ENCODE results near the gene TRNP1. TPM values are rescaled to one million over a fixed set of nuclear protein-coding genes. Genes with fewer than 3 reads are reported as not detected.
A peak's percentile ranks its signal among the peaks of the same experiment; 100 is the strongest.
"Not testable (repeated sequence)": the region's sequence is repeated elsewhere in the genome, so short reads cannot be mapped to it uniquely, and the experiment has no call there.

The TRNP1 gene
- total and polyA plus RNA-seq, 5 experiments from 2014 or later: not detected

DNA sequence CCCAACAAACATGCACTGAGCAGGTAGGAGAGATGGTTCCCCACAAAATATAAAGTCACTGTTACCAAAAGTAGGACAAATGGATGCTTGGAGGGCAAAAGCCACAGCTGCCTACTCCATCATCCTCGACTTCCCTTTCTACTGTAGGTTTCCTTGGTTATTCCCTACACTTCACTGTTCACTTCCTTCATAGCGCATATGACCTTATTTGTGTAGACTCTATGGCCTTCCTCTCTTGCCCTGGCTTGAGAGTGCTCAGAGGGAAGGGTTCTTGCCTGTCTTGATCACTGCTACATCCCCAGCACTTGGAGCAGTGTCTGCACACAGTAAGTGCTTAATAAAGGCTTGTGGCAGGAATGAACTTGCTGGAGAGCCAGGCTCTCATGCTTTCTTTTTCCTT is 14.6 kb upstream of the TRNP1 start:
- DNase-seq (no peak), ATAC-seq (no peak)
- Mint-ChIP-seq H3K9me3 (no peaks in the 10 kb centered on the region), H3K27me3 (peaks cover 8 to 16% (median 13%) of the 10 kb centered on the region in 5 donors), H3K4me1 (no peaks in the 10 kb centered on the region), H3K4me3 (no peak overlapping the region), H3K27ac (no peak overlapping the region), H3K36me3 (no peaks in the 10 kb centered on the region)
- POLR2A ChIA-PET: interaction anchor here (0.6 kb wide), 1 partner anchor 164 kb away, joined by 4 read pairs; no protein-coding TSS in a partner anchor

DNA sequence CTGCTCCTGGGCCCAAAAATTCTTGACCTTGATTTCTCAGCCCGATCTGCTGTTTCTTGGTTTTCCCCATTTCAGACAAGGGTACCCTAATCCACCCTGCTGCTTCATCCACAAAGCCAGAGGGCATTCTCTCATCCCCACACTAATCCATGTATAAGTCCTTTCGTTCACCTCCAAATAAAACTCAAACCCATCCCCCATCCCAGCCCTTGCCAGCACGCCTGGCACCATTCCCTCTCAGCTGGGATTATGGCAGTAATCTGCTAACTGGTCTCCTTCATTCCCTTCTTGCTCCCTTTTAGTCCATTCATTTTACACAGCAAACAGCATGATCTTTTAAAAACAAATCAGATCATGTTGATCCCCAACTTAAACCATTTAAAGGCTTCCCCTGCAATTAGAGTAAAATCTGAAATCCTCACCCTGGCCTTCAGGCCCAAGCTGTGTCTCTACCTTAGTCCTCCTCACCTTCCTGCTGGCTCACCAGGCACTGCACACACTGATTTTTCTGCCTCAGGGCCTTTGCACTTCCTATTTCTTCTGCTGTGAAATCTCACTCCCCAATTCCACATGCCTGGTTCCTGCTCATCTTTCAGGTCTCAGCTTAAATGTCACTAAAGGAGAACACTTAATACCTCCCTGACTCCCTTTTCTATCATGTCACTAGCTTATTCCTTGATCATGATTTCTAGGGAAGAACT is 12.2 kb upstream of the TRNP1 start:
- POLR2A ChIA-PET: no interaction called here
- Mint-ChIP-seq H3K36me3 (no peaks in the 10 kb centered on the region), H3K4me3 (no peak overlapping the region), H3K27ac (peak overlapping the region in 1 of 10 donors; percentile 56), H3K9me3 (no peaks in the 10 kb centered on the region), H3K4me1 (no peaks in the 10 kb centered on the region), H3K27me3 (peaks cover 9 to 25% (median 18%) of the 10 kb centered on the region in 5 donors)
- DNase-seq (no peak), ATAC-seq (no peak)

DNA sequence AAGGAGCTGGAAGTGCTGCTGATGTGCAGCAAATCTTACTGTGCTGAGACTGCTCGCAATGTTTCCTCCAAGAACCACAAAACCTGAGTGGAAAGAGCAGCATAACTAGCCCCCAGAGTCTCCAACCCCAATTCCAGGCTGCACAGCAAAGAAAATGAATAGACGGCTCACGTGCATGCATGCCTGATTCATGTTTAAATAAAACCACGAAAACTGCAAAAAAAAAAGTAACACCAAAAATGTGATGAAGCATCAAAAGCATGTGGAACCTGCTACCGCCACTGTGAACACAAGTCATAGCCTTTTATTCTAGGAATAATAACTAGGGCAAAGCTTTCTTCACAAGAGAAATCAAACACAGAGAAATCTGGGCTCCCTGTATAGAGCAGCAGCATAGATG is 9.6 kb upstream of the TRNP1 start:
- no peaks in the 10 kb centered on the region for H3K9me3 Mint-ChIP-seq
- no peak for DNase-seq
- no peak overlapping the region for H3K4me3 Mint-ChIP-seq
- ATAC-seq: no peak
- H3K27ac Mint-ChIP-seq: no peak overlapping the region
- H3K36me3 Mint-ChIP-seq: no peaks in the 10 kb centered on the region
- POLR2A ChIA-PET: no interaction called here
- peaks cover 9 to 34% (median 19%) of the 10 kb centered on the region in 5 donors for H3K27me3 Mint-ChIP-seq
- no peaks in the 10 kb centered on the region for H3K4me1 Mint-ChIP-seq

DNA sequence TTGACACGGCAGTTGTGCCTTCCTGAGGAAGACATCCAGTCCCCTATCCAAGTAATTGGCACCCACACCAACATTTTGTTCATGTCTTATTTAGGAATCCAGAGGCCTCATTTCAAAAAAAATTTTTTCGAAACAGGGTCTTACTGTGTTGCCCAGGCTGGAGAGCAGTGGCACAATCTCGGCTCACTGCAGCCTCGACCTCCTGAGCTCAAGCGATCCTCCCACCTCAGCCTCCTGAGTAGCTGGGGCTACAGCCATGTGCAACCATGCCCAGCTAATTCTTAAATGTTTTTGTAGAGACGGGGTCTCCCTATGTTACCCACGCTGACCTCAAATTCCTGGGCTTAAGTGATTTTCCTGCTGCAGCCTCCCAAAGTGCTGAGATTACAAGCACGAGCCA is 9.2 kb upstream of the TRNP1 start:
- no peaks in the 10 kb centered on the region for H3K9me3 Mint-ChIP-seq
- no peaks in the 10 kb centered on the region for H3K4me1 Mint-ChIP-seq
- DNase-seq (no peak), ATAC-seq (no peak)
- H3K36me3 Mint-ChIP-seq: no peaks in the 10 kb centered on the region
- no peak overlapping the region for H3K4me3 Mint-ChIP-seq
- POLR2A ChIA-PET: no interaction called here
- peak overlapping the region in 1 of 10 donors; percentile 21 for H3K27ac Mint-ChIP-seq
- peaks cover 9 to 35% (median 19%) of the 10 kb centered on the region in 5 donors for H3K27me3 Mint-ChIP-seq

DNA sequence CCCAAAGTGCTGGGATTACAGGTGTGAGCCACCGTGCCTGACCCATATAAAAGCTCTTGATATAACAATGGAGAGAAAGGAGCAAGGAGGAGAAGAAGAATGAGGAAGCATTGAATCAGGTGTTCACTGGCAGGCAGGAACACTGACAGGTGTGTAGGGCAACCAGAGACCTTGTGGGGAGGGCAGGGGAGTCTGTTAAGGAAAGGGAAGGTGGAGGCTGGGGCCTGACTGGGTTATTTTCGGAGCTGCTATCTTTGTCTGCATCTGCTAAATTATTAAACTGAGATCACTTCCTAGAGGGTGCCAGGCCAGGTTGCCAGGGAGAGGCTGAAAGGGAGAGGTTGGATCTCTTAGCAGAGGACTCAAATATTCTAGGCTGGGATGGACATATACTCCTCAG is 6.8 kb upstream of the TRNP1 start:
- H3K36me3 Mint-ChIP-seq: no peaks in the 10 kb centered on the region
- peaks cover 0 to 8% (median 0%) of the 10 kb centered on the region in 4 donors for H3K4me1 Mint-ChIP-seq
- H3K27me3 Mint-ChIP-seq: peaks cover 14 to 43% (median 27%) of the 10 kb centered on the region in 5 donors
- H3K27ac Mint-ChIP-seq: peak overlapping the region in 1 of 10 donors; percentile 1
- DNase-seq: no peak
- H3K9me3 Mint-ChIP-seq: no peaks in the 10 kb centered on the region
- H3K4me3 Mint-ChIP-seq: no peak overlapping the region
- no peak for ATAC-seq
- POLR2A ChIA-PET: no interaction called here

DNA sequence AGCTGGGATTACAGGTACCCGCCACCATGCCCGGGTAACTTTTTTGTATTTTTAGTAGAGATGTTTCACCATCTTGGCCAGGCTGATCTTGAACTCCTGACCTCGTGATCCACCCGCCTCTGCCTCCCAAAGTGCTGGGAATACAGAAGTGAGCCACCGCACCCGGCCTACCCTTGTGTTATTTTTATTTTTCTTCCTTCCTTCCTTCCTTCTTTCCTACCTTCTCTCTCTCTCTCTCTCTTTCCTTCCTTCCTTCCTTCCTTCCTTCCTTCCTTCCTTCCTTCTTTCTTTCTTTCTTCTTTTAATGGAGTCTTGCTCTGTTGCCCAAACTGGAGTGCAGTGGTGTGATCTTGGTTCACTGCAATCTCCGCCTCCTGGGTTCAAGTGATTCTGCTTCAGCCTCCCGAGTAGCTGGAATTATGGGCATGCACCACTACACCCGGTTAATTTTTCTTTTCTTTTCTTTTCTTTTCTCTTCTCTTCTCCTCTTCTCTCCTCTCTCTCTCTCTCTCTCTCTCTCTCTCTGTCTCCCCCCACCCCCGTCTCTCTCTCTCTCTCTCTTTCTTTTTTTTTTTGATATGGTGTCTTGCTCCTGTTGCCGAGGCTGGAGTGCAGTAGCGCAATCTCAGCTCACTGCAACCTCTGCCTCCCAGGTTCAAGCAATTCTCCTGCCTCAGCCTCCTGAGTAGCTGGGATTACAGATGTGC is 3.9 kb upstream of the TRNP1 start:
- H3K9me3 Mint-ChIP-seq, ATAC-seq, H3K4me3 Mint-ChIP-seq, DNase-seq, H3K36me3 Mint-ChIP-seq, POLR2A ChIA-PET: not testable (repeated sequence)
- Mint-ChIP-seq H3K4me1 (peaks cover 3 to 17% (median 7%) of the 10 kb centered on the region in 4 donors), H3K27ac (peak overlapping the region in 1 of 10 donors; percentile 11), H3K27me3 (peaks cover 17 to 47% (median 29%) of the 10 kb centered on the region in 5 donors)

DNA sequence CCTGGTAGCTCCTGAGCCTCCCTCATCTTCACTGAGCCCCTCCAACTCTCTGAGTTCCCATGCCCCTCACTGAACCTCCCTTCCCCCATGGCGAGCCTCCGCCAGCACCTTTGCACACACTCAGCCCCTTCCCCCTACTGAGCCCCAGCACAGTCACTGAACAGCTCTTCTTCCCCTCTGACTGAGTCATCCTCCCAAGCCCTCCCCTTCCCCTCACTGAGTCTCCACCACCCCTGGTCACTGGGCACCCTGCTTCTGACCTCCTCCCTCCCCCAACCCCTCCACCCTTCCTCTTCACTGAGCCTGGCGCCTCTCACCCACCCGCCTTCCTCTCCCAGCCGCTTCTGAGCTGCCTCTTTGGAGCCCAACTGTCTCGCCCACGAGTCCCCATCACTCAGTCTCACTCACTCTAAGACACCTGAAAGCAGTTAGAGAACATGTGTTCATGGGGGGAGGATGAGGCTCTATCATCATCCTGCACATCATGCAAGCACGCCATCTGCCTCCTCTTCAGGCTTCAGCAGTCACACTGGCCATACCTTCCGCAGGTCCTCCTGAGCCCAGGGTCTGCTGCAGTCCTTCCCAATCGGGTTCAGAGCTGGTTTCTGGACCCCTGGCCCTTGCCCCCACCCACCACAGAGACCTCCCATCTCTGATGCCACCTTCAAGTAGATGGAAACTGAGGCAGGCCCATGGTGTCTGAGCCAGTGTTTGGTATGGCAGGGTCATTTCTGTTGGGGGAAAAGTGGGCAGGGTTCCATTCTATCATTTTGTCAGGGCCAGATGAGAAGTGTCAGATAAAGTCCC is 2.0 kb upstream of the TRNP1 start:
- Mint-ChIP-seq H3K4me1 (peaks cover 3 to 19% (median 9%) of the 10 kb centered on the region in 4 donors), H3K9me3 (peaks cover 0 to 3% (median 0%) of the 10 kb centered on the region in 9 donors), H3K27ac (peak overlapping the region in 2 of 10 donors; percentile 27 to 62), H3K36me3 (no peaks in the 10 kb centered on the region), H3K4me3 (peak overlapping the region in 3 of 10 donors; percentile 12 to 31 (median 29)), H3K27me3 (peaks cover 24 to 59% (median 39%) of the 10 kb centered on the region in 5 donors)
- POLR2A ChIA-PET: no interaction called here
- ATAC-seq (peak in 1 of 2 donors; percentile 52), DNase-seq (peak in 1 of 10 donors; percentile 2)

DNA sequence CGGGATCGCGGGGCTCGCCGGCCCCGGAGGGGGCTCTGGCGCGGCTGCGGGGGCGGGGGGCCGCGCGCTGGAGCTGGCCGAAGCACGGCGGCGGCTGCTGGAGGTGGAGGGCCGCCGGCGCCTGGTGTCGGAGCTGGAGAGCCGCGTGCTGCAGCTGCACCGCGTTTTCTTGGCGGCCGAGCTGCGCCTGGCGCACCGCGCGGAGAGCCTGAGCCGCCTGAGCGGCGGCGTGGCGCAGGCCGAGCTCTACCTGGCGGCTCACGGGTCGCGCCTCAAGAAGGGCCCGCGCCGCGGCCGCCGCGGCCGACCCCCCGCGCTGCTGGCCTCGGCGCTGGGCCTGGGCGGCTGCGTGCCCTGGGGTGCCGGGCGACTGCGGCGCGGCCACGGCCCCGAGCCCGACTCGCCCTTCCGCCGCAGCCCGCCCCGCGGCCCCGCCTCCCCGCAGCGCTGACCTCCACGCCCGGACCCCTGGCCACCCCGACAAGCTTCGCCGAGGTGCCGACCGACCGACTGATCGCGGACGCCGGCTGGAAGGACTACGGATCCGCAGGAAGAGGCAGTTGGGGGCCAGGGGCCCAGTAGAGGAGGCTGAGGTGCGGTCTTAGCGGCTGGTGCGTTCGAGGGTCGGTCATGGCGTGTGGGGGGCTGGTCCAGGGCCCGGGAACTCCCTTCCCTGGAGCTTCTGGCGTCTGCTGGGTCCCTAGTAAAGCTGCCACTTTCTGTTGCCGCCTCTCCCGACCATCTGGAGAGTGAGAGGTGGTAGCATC is 711 bp downstream of the TRNP1 start:
- H3K36me3 Mint-ChIP-seq: no peaks in the 10 kb centered on the region
- H3K27me3 Mint-ChIP-seq: peaks cover 30 to 63% (median 41%) of the 10 kb centered on the region in 5 donors
- H3K4me3 Mint-ChIP-seq: peak overlapping the region; percentile 64 to 91 (median 82)
- peaks cover 0 to 3% (median 0%) of the 10 kb centered on the region in 9 donors for H3K9me3 Mint-ChIP-seq
- H3K4me1 Mint-ChIP-seq: peaks cover 9 to 26% (median 16%) of the 10 kb centered on the region in 4 donors
- peak in 4 of 10 donors; percentile 22 to 39 (median 29) for DNase-seq
- ATAC-seq: peak; percentile 52 to 64
- POLR2A ChIA-PET: interaction anchor here (0.5 to 1.5 kb wide), 4 partner anchors 94 to 486 kb away, joined by 3 to 5 read pairs (median 4); partner anchors contain the start of gene GPATCH3
- no peak overlapping the region for H3K27ac Mint-ChIP-seq

DNA sequence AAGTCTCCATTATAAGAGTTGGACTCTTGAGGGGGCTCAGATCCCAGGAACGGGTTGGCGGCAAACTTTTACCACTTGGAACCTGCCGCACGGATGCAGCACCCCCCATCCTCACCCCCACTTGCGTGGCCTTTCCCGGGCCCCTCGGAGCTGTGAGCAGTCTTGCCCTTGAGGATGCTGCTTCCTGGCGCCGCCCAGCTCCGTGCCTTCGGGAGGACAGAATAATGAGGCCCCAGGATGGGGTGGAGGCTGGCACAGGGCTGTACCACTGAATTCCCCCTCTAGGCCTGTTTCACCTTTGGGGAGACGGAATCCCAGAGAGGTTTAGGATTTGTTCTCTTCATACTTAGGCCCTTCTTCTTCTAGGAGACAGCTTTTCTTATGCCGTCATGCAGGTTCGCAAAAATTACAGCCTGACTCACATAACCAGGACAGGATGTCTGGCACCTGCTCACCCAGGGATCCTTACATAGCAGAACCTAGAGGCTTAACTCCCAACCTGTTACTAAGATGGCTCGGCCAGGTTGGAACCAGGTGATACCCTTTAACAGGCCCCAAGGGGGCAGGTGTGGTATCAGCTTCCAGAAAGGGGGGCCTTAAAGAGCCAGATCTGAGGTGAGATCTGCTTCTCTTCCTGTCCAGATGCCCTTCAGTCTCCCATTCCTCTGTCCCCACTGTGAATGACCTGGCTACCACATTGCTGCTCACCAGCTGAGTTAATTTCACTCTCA is 1.5 kb downstream of the TRNP1 start:
- Mint-ChIP-seq H3K9me3 (peaks cover 0 to 3% (median 0%) of the 10 kb centered on the region in 9 donors), H3K4me3 (peak overlapping the region; percentile 64 to 91 (median 82)), H3K4me1 (peaks cover 9 to 26% (median 16%) of the 10 kb centered on the region in 4 donors), H3K27ac (no peak overlapping the region), H3K27me3 (peaks cover 30 to 63% (median 41%) of the 10 kb centered on the region in 5 donors), H3K36me3 (no peaks in the 10 kb centered on the region)
- DNase-seq (no peak), ATAC-seq (no peak)
- POLR2A ChIA-PET: interaction anchor here (0.5 kb wide), 1 partner anchor 667 kb away, joined by 3 read pairs; no protein-coding TSS in a partner anchor

DNA sequence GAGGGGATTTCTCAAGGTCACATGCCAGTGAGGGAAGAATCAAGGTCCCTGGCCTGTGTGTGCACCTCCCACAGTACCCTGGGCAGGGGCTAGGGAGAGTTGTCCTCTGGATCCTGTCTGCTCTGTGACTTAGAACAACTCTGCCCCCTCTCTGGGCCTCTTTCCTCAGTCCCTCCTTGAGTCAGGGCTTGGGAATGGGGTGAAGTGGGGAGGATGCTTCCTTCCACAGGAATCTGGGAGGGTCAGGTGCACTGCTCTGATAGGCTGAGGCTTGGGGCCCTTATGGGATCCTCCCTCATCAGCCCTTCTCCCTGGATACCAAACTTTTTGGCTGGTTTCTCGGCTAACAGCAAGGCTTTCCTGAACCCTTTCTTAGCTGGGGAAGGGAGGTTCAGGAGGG is 2.5 kb downstream of the TRNP1 start:
- peaks cover 0 to 3% (median 0%) of the 10 kb centered on the region in 9 donors for H3K9me3 Mint-ChIP-seq
- DNase-seq (no peak), ATAC-seq (no peak)
- no peak overlapping the region for H3K27ac Mint-ChIP-seq
- H3K4me1 Mint-ChIP-seq: peaks cover 9 to 28% (median 16%) of the 10 kb centered on the region in 4 donors
- peaks cover 25 to 54% (median 34%) of the 10 kb centered on the region in 5 donors for H3K27me3 Mint-ChIP-seq
- H3K36me3 Mint-ChIP-seq: no peaks in the 10 kb centered on the region
- H3K4me3 Mint-ChIP-seq: peak overlapping the region in 1 of 10 donors; percentile 79
- POLR2A ChIA-PET: no interaction called here

DNA sequence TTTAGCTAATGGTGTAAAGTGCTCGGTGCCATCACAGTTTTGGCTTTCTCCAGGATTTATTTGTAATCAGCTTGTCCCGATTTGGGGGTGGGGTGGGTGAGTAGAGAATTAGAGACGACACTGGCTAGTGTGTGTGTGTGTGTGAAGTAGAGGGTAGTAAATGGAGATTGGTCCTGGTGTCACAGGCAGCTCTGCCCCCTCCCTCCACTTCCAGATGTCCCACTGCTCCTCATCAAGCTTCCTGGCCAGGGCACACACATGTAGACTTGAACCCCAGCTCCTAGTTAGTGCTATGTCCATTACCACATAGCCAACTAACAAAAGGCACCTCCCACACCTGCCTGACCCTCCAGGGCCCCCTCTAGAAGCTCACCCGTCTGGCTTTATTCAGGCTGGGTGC is 3.2 kb downstream of the TRNP1 start:
- peaks cover 19 to 48% (median 29%) of the 10 kb centered on the region in 5 donors for H3K27me3 Mint-ChIP-seq
- POLR2A ChIA-PET: no interaction called here
- no peak overlapping the region for H3K27ac Mint-ChIP-seq
- H3K9me3 Mint-ChIP-seq: peaks cover 0 to 3% (median 0%) of the 10 kb centered on the region in 9 donors
- peak overlapping the region in 1 of 10 donors; percentile 29 for H3K4me3 Mint-ChIP-seq
- ATAC-seq (no peak), DNase-seq (no peak)
- no peaks in the 10 kb centered on the region for H3K36me3 Mint-ChIP-seq
- peaks cover 9 to 26% (median 16%) of the 10 kb centered on the region in 4 donors for H3K4me1 Mint-ChIP-seq
